ENCODE measurements around the gene PLAC8L1. TPM values are rescaled to one million over a fixed set of nuclear protein-coding genes. Genes with fewer than 3 reads are reported as not detected.

PLAC8L1 gene
- total and polyA plus RNA-seq, 2 experiments from 2014 or later = 1.1 TPM; not detected in 1

DNA sequence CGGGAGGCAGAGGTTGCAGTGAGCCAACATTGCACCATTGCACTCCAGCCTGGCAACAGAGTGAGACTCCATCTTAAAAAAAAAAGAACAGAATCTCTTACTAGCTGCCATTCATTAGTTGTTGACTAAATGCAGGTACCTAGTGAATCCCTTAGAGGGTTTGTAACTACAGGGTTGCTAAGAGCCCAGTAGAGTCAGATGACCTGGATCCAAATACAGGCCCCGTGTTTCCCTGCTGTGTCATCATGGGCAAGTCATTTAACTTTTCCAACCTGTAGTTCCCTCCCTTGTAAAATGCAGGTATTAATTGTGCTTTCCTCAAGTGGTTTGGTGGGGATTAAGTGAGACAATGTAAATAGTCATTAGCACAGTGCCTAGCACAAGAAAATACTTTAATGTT lies 32.8 kb downstream of the PLAC8L1 start:
- TF ChIP-seq, protein P1, sequence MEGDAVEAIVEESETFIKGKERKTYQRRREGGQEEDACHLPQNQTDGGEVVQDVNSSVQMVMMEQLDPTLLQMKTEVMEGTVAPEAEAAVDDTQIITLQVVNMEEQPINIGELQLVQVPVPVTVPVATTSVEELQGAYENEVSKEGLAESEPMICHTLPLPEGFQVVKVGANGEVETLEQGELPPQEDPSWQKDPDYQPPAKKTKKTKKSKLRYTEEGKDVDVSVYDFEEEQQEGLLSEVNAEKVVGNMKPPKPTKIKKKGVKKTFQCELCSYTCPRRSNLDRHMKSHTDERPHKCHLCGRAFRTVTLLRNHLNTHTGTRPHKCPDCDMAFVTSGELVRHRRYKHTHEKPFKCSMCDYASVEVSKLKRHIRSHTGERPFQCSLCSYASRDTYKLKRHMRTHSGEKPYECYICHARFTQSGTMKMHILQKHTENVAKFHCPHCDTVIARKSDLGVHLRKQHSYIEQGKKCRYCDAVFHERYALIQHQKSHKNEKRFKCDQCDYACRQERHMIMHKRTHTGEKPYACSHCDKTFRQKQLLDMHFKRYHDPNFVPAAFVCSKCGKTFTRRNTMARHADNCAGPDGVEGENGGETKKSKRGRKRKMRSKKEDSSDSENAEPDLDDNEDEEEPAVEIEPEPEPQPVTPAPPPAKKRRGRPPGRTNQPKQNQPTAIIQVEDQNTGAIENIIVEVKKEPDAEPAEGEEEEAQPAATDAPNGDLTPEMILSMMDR (IDR thresholded peaks at IDR 0.05; ENCODE audit: low read depth, low read length) = no peak
- no peak overlapping the region for H3K4me3 ChIP-seq
- no peaks in the 10 kb centered on the region for H3K9me3 ChIP-seq (ENCODE audit: low read depth)
- H3K27me3 ChIP-seq = no peaks in the 10 kb centered on the region
- peak overlapping the region; percentile 94 for H3K27ac ChIP-seq
- no peak for DNase-seq (ENCODE audit: low read depth in 1 of 2, low spot score in 1 of 2)
- peaks cover 49% of the 10 kb centered on the region for H3K4me1 ChIP-seq (ENCODE audit: low read depth)
- H3K36me3 ChIP-seq = no peaks in the 10 kb centered on the region

DNA sequence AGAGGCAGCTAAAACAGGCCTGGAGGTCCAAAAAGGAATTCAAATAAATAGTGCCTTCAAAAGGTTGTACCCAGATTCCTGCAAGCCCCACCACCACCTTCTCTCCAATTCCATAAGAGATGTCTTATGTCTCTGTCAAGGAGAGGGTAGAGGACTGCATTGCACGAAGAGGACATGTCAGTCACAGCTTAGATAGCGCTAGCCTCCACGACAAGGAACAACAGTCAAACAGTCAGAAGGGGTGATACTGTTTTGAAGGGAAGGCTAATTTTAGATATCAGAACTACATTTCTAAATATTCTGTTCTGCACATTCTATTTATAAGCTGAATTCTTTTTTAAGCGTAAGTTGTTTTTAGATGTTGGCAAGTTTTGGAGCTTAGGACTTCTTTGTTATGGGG lies 34.2 kb downstream of the PLAC8L1 start:
- DNase-seq (ENCODE audit: low read depth in 1 of 2, low spot score in 1 of 2) = peak in 1 of 2 donors; percentile 30
- TF ChIP-seq, protein P1 (IDR thresholded peaks at IDR 0.05; ENCODE audit: low read depth, low read length) = no peak
- Histone ChIP-seq H3K4me1 (ENCODE audit: low read depth) (peaks cover 41% of the 10 kb centered on the region), H3K36me3 (no peaks in the 10 kb centered on the region), H3K27ac (peak overlapping the region; percentile 94), H3K9me3 (ENCODE audit: low read depth) (no peaks in the 10 kb centered on the region), H3K27me3 (no peaks in the 10 kb centered on the region), H3K4me3 (no peak overlapping the region)

DNA sequence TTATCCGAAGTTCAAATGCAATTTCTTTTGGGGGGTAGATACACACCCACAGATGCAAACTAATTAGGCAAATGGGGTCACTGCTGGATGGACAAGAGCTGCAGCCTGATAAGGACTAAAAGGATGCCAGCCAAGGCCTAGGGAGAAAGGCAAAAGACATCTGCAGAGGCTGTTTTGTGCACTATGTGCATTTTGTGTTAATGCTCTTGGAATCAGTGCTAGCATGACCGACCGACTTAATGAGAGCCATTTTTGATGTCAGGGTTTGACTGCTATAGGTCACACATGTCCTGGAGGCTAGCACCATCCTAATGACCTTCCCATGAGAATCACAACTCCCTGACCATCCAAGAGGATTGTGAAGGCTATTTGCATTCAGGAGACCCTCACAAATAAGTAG lies 34.6 kb downstream of the PLAC8L1 start:
- no peak overlapping the region for H3K4me3 ChIP-seq
- H3K36me3 ChIP-seq = no peaks in the 10 kb centered on the region
- TF ChIP-seq, protein P1 (IDR thresholded peaks at IDR 0.05; ENCODE audit: low read depth, low read length) = no peak
- no peak for DNase-seq (ENCODE audit: low read depth in 1 of 2, low spot score in 1 of 2)
- H3K27ac ChIP-seq = peak overlapping the region; percentile 94
- peaks cover 39% of the 10 kb centered on the region for H3K4me1 ChIP-seq (ENCODE audit: low read depth)
- H3K9me3 ChIP-seq (ENCODE audit: low read depth) = no peaks in the 10 kb centered on the region
- H3K27me3 ChIP-seq = no peaks in the 10 kb centered on the region

DNA sequence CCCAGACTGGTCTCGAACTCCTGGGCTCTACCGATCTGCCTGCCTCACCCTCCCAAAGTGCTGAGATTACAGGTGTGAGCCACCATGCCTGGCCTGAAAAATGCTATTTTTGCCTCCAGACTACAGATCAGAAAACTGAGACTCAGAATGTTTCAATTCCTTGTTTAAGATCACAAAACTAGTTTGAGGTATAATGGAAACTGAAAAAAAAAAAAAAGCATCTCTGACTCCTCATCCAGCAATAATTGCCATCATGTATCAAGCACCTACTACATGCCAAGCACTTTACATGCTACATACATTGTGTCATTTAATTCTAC lies 35.6 kb downstream of the PLAC8L1 start:
- no peaks in the 10 kb centered on the region for H3K9me3 ChIP-seq (ENCODE audit: low read depth)
- peaks cover 39% of the 10 kb centered on the region for H3K4me1 ChIP-seq (ENCODE audit: low read depth)
- H3K4me3 ChIP-seq = no peak overlapping the region
- TF ChIP-seq, protein P1 (IDR thresholded peaks at IDR 0.05; ENCODE audit: low read depth, low read length) = no peak
- H3K36me3 ChIP-seq = no peaks in the 10 kb centered on the region
- no peaks in the 10 kb centered on the region for H3K27me3 ChIP-seq
- DNase-seq (ENCODE audit: low read depth in 1 of 2, low spot score in 1 of 2) = no peak
- H3K27ac ChIP-seq = peak overlapping the region; percentile 94

DNA sequence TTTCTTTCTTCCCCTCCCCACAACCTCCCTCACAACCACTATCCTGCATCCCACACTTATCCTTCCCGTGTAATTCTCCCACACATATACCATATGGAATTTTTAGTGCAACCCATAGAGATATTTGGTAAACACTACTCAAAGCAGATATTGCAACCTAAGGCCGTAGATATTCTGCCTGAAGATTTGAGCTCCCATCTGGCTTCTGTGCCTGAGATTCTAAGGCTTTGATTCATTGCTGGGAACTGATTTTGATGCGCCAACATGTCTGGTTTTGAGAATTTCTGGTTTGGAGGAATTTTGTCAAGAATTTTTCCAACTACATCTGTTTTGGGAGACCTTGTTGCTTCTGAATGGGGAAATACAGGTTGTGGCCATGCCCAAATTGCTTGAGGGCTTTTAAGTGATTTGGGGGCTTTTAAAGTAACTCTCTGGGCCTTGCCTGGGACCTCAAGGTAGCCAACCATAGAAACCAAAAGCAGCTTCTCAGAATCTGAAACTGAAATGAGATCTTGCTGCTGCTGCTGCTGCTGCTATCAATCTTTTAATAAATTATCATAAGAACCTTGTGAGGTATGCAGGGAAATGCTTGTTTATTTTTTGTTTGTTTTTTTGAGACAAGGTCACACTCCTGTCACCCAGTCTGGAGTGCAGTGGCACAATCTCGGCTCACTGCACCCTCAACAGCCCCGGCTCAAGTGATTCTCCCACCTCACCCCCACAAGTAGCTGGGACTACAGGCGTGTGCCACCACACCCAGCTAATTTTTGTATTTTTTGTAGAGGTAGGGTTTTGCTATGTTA lies 36.2 kb downstream of the PLAC8L1 start:
- no peak overlapping the region for H3K4me3 ChIP-seq
- H3K36me3 ChIP-seq = no peaks in the 10 kb centered on the region
- TF ChIP-seq, protein P1 (IDR thresholded peaks at IDR 0.05; ENCODE audit: low read depth, low read length) = no peak
- H3K9me3 ChIP-seq (ENCODE audit: low read depth) = no peaks in the 10 kb centered on the region
- DNase-seq (ENCODE audit: low read depth in 1 of 2, low spot score in 1 of 2) = no peak
- peaks cover 39% of the 10 kb centered on the region for H3K4me1 ChIP-seq (ENCODE audit: low read depth)
- peak overlapping the region; percentile 94 for H3K27ac ChIP-seq
- no peaks in the 10 kb centered on the region for H3K27me3 ChIP-seq

All from cardiac muscle cell (in vitro differentiated cells and primary cell).